GM18505 (cell line): ENCODE measurements around the gene FTCDNL1.

Experiments
- ATAC-seq: cut with Tn5 transposase; IDR thresholded peaks from one replicate; pipeline ENCODE4 v1.9.1; 2021; ENCODE audit not compliant: unreplicated experiment
- POLR2A ChIP-seq: IDR thresholded peaks from 4 replicates; pipeline ENCODE4 v1.6.1; 2011; ENCODE audit warnings: borderline replicate concordance; ENCODE audit not compliant: insufficient read depth, insufficient read length; ENCODE audit errors: extremely low read depth

The FTCDNL1 gene

DNA sequence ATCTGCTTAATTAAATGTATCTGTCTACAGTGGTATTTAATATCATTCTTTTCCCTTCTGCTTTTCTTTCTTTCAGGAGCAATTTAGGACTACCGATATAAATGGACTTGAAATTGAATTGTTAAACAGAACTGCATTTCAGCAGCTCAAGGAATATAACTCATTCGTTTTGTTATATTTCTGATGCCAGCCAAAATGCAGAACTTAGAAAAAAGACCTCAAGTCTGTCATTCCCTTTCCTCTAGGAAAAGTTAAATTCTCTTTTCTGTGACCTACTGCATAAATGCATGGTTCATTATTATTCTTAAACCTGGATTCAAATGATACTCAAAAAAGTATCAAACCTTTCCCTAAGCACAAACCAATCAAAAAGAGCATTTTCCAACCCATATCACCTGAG is 21.4 kb downstream of the FTCDNL1 start:
- no peak for TF ChIP-seq POLR2A
- ATAC-seq: no peak

DNA sequence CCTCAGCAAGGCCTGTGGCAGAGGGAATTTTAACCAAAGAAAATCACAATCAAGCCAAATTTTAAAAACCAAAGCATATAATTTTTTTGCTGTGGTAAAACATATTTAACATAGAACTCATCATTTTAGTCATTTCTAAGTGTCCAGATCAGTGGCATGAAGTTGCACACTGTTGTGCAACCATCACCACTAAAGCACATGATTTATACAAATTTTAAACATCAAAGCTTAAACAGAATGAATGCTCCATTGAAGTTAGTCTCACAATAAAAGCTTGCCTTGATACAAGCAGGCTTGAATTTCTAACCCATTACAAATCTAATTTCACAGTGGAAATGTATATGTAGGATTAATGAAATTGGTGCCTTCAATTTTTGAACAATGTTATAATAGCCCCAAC is 31.2 kb downstream of the FTCDNL1 start:
- no peak for TF ChIP-seq POLR2A
- no peak for ATAC-seq

DNA sequence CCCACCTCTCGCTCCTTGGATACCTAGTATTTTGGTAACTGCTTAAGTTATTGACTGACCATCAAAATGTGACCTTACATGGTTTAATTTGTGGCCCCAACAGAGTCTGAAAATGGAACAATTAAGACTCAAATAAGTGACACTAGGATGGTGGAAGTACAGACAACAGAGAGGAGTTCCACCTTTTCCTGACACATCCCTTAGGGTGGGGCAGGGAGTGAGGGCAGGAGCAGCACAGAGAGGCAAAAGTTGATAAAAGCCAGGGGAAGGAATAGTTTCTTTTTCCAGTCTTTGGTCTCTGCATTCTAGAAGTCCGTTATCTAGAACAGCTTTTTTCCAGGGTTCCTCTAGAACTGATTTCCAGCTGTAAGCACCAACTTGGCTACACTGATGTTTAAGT is 32.2 kb downstream of the FTCDNL1 start:
- TF ChIP-seq POLR2A: no peak
- no peak for ATAC-seq

DNA sequence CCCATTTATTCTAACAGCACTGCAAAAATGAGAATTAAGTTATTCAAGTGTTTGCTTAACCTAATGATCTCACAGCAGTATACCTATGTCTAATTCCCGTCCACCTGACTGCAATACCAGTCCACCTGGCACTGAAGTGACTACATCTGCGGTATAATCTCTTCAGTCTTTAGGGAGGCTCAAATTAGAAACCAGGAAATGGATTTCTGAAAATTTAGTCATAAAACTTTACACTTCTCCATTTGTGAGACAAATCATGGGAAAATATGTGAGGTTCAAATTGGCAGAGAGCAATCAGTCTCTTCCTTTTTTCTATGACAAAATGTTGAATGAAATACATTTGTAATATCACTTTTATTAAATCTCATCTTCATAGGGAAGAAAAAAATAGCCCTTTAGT is 33.0 kb downstream of the FTCDNL1 start:
- ATAC-seq: no peak
- TF ChIP-seq POLR2A: no peak

DNA sequence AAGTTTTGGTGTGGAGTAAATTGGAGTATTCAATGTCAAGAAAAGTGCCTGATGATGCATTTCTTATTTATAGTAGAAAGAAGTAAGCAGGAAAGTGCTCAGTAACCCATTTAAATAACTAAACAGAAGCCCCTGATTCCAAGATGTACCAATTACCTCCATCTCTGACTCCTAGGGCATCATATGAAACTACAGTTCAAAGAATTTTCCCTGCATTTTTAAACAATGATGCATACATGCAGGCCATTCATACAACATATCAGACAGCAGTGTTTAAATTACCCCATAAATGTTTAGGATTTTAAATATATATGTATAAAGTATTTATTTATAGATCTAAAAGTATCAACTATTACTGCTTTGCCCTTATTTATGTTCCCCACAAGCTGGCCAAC is 36.2 kb downstream of the FTCDNL1 start:
- no peak for TF ChIP-seq POLR2A

DNA sequence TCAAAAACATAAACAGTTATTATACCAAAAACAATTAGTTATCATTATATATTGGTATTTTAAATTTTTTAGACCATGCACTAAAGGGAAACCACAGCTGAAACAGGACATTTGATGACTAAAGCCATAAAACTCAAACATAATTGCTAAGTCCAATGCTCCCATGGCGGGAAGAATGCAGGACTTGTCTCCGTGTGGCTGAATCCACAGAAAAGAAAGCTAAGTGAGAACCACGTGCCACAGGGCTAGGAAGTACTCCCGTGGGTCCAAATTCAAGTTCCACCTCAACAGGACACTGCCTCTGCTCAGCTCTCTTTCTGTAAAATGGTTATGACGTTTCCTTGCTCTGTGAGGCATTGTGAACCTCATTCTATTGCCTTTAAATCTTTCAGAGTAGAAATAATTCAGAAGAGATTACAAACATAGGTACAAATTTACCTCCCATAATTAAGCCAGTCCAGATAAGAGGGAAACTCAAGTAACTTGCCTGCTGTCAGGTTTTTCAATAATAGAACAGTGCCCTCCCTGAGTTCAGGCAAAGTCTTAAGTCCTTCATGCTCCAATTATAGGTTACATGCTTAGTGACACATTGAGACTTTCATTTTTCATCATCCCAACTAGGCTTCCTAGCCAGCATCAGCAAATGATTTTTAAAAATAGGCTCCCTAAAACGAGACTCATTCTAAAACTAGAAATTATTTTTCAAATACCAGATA is 36.7 kb downstream of the FTCDNL1 start:
- no peak for TF ChIP-seq POLR2A
- ATAC-seq: no peak

More for the DNA sequence above, 36.2 kb downstream of the FTCDNL1 start:
- no peak for ATAC-seq

DNA sequence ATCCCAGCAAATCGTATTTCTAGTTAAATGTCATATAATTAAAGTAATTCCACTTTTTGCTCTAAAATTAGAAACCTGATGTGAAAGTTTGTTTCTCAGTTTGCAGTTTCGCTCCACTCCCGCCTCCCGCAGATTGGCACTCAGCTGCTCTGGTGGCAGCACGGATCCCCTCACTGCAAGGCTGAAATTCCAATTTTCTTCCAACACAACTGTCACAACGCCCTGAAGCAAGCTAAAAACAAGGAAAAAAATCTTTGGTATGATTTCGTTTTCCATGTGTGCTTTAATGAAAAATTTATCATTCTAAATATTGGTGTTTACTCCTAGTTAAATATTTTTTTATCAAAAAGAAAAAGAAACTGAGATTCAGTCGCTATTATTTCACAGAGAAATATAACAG is 38.5 kb downstream of the FTCDNL1 start:
- no peak for TF ChIP-seq POLR2A
- ATAC-seq: no peak

DNA sequence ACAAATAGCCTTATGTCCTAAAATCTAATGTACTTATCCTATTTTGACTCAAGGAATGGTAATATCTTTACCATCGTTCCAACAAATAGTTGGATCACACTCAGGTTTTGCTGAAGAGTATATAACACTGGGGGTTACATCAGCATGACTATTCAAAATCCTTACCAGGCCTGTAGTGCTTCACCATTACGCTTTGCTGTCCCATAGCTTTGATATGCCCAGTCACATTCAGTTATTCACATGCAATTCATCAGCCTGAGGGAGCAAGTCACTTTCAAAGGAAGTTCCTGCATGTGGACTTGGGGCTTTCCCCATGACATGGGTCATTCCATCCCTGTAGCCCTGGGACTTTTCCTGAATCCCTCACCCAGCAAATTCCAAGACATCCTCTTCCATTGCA is 39.6 kb downstream of the FTCDNL1 start:
- TF ChIP-seq POLR2A: no peak
- ATAC-seq: no peak

DNA sequence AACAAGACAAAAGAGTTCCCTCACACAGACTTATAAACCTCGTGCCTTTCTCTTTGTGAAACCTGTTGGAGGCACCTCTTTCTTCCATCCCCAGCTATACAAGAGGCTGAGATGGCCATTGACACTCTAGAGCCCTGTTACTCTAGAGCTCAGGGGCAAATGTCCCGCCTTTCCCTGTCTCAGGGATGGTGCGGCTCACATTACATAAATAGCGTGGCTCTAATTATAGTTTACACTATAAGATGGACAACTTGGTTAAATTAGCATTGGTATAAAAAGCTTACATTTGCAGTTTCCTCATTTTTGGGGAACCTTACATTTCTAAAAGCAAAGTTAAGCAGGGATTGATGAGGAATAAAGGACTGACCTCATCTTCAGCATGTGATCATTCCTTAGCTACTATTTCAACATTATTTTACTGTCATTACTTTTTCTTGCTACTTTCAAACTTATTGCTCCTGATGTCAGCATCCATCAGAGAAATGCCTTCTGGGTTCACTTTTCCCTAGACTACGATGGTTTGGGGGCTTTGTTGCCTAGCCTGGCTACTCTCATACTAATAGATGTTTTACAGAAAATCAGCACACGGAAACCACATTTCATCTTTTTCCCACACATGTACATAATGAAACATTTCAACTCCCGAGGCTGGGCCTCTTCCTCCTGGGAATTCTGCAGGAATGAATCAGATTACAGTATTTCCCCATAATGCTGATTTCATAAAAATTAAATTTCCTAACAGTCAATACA is 40.4 kb downstream of the FTCDNL1 start:
- ATAC-seq: no peak
- no peak for TF ChIP-seq POLR2A

DNA sequence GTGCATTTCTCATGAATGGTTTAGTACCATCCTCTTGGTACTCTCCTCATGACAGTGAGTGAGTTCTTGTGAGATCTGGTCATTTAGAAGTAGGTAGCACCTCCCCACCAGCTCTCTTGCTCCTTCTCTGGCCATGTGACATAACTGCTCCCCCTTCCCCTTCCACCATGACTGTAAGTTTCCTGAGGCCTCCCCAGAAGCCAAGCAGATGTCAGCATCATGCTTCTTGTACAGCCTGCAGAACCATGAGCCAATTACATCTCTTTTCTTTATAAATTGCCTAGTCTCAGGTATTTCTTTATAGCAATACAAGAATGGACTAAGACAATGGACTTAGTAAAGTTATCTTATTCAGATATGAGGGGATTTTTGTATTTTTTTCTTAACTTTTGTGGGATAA is 43.0 kb downstream of the FTCDNL1 start:
- no peak for TF ChIP-seq POLR2A
- ATAC-seq: no peak

DNA sequence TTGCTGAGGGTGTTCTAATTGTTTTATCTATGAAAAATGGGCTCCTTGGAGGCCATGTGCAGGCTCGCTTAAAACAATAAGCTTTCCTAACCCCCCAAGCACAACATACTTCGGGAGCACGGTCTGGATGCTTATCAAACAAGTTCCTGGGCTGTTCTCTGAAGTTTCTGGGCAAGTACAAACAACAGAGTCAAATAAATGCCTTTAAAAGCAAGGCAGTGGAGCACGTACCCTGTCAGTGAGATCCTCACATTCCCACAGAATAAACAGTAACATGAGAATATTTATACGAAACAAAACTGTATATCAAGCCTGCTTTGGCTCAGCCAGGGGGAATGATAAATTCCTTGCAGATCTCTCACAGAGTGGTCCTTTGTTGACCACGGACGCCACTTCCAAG is 44.8 kb downstream of the FTCDNL1 start:
- TF ChIP-seq POLR2A: no peak

DNA sequence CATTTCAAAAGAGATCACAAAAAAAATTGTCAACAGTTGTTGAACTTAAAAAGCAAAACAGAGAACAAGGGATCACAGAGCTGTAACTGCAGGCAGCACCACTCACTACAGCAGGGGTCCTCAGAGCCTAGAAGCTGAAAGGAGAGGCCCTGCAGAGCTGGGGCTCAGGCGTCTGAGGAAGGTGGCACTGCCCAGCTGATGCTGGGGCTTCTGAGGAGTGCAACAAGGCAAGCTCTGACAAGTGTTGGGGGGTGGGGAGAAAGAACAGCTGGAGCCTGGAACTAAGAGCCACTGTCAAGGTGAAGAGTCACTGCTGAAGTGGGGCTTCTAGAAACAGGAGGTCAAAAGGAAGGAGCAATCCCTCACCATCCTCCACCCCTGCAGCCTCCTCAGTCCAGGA is 46.2 kb downstream of the FTCDNL1 start:
- no peak for ATAC-seq
- TF ChIP-seq POLR2A: no peak

More for the DNA sequence above, 44.8 kb downstream of the FTCDNL1 start:
- no peak for ATAC-seq

DNA sequence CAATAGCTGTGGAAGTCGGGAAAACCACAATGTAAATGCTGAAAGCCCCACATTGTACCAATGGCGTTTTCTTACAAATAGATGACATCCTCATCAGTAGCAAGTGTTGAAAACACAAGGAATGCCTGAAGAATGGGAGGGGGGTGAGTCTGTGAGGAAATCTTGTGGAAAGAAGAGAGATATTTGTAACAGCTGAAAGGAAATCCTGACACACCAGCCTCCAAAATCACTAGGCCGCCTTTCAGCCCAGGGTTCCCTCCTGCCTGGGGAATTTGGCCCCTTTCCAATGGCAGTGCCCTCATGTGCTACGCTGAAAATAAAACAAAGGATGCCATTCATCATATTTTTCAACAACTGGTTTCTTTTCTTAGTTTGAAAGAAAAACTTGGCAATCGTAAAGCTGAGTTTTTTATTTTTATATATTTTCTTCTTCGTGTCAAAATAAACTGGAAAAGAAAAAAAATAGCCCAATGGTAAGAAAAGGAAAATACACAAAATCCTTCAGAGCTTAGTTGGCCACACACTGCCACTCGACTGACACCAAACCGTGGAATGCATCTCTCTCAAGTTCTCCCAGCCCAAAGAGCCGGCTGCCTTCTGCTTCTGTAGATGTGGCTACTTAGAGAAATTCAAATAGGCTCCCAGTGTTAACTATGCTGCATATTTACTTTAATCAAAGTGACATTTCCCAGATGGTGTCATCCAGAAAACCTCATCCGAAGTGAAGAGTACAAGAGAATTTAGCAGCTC is 52.0 kb downstream of the FTCDNL1 start:
- TF ChIP-seq POLR2A: no peak
- ATAC-seq: no peak

DNA sequence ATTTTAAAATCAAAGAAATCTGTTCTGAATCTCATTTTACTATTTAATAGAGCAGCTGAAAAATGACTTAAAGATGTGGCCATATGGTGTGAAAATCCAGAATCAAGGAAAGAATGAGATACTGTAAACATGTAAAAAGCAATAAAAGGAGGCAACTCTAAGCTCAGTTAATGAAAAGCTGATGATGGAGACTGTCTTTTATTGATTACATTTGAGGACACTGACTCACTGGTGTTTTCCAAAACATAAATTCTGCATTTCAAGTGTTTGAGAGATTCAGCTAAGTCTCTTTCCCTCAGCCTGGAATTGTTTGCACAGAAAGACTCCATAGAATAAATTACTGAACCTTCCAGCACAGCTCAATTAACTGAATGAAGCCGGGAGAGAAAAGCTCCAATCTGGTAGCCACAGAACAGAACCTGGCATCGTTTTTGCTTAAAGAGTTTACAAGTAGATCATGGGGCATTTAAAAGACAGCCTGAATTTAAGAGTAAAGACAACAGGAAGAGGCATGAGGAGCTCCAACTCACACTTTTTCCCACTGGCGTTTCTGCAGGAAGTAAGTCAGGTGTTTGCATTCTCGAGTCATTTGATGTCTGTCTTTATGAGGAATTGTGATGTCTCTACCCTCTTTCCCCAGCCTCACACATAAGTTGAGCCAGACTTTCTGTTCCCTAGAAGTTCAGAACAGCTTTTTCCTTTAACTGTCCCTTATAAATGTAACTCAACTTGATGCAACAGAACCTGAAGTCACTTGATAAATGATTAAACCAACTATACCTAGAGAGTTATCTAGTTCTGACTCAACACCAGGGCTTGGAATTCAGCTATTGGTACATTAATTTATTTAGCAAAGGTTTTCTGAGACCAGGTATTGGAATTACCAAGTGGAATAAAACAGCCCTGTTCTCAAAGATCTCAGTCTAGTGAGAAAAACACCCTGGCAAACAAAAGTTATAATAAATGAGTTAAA is 53.3 kb downstream of the FTCDNL1 start:
- no peak for ATAC-seq

More for the DNA sequence above, 53.3 kb downstream of the FTCDNL1 start:
- TF ChIP-seq POLR2A: no peak
